Astrocyte (in vitro differentiated cells and primary cell): ENCODE results near the gene FAM193B.

Experiments used
- EZH2 ChIP-seq: IDR thresholded peaks from 2 replicates; pipeline ENCODE4 v1.6.1; 2012; ENCODE audit warnings: mild to moderate bottlenecking, low read length, inconsistent platforms; ENCODE audit not compliant: insufficient read depth
- TF ChIP-seq, protein P1 (sequence below): IDR thresholded peaks from 2 replicates; pipeline ENCODE4 v1.5.1; 2011; ENCODE audit warnings: low read depth, mild to moderate bottlenecking, inconsistent platforms, low read length, moderate library complexity; ENCODE audit not compliant: insufficient read depth

DNA sequence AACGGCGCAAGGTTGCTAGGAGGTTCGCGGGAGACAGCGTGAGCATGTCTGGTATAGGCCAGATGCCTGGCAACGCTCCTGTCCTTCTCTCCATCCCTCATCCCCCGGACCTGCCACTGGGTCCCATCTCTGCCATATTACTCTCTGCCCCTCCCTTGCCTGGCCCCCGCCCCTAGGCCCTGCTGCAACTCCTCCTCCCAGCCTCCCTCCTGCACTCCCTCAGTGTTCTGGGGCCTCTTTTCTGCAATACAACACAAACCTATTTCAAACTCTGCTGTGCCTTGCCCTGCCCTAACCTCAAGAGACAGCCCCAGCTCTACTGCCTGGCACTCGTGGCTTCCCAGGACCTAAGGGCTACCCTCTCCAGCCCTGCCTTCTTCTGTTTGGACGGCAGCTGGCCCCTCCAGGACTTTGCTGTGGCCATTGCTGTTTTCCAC lies 72.0 kb downstream of the FAM193B start:
- TF ChIP-seq, protein P1, sequence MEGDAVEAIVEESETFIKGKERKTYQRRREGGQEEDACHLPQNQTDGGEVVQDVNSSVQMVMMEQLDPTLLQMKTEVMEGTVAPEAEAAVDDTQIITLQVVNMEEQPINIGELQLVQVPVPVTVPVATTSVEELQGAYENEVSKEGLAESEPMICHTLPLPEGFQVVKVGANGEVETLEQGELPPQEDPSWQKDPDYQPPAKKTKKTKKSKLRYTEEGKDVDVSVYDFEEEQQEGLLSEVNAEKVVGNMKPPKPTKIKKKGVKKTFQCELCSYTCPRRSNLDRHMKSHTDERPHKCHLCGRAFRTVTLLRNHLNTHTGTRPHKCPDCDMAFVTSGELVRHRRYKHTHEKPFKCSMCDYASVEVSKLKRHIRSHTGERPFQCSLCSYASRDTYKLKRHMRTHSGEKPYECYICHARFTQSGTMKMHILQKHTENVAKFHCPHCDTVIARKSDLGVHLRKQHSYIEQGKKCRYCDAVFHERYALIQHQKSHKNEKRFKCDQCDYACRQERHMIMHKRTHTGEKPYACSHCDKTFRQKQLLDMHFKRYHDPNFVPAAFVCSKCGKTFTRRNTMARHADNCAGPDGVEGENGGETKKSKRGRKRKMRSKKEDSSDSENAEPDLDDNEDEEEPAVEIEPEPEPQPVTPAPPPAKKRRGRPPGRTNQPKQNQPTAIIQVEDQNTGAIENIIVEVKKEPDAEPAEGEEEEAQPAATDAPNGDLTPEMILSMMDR: no peak
- no peak for TF ChIP-seq EZH2
